Measurements from ENCODE around the gene PEMT. TPM values are rescaled to one million over a fixed set of nuclear protein-coding genes. Genes with fewer than 3 reads are reported as not detected.

Gene PEMT
- total RNA-seq, 1 experiment from 2014 or later: 27.0 TPM

DNA sequence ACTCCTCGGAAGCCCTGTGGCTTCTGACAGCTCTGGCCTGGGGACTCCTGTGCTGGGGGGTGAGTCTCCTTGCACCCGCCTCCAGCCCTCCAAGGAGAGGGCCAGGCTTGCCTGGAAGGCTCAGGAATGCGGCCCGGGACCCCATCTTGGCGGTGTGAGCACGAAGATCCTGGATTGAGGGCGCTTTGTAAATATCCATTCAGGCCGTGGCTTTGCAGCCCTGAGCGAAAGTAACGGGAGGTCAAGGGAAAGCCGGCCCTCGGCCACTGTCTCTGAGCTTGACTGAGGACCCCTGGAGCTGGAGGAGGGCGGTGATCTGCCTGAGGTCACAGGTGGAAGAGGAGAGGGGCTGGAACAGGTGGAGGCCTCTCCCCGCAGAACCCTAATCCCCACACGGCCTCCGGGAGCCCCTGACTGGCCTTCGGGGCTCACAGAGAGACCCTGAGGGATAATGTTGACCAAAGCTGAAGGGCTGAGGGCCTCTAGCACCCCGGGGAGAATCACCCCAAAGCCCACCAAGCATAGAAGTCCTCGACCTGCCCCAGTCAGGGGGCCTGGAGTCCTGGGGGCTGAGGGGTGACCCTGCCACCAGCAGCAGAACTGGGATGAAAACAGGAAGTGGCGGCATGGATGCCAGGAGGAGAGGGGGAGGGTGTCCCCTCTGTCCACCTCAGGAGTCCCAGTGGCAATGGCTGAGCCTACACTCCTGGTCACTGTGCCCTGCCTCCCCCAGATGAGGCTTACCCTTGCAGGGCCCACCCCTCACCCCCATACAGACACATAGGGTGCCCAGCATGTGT is 87.0 kb downstream of the PEMT start:
- Histone ChIP-seq H3K27me3 (ENCODE audit: control insufficient read depth, insufficient read depth, low read length) (no peaks in the 10 kb centered on the region), H3K9me3 (ENCODE audit: control insufficient read depth, insufficient read depth, low read depth, low read length) (no peaks in the 10 kb centered on the region), H3K36me3 (ENCODE audit: control insufficient read depth, insufficient read depth, low read length) (no peaks in the 10 kb centered on the region), H3K4me1 (ENCODE audit: control insufficient read depth, insufficient read depth, low read length) (no peaks in the 10 kb centered on the region), H3K27ac (ENCODE audit: low read length) (no peak overlapping the region), H3K4me3 (ENCODE audit: low read depth in 2 of 2, low read length in 2 of 2) (no peak overlapping the region)
- in situ Hi-C loops (cut with HindIII; ENCODE audit: low pct_unique_long_range_greater_than_20kb, low sequenced_read_pairs) (no loop called here), intact Hi-C loops (cut with micrococcal nuclease; ENCODE audit: unreplicated experiment) (no loop called here)
- ChIA-PET POLR2A (no interaction called here), CTCF (no interaction called here)
- no peak for DNase-seq (ENCODE audit: low read depth, low spot score)
- TF ChIP-seq TCF7L2 (IDR thresholded peaks at IDR 0.05; ENCODE audit: low read depth, low read length): no peak
- no peak for TF ChIP-seq POLR2AphosphoS5 (IDR thresholded peaks at IDR 0.05; ENCODE audit: low read depth, low read length)
- TF ChIP-seq, protein P1, sequence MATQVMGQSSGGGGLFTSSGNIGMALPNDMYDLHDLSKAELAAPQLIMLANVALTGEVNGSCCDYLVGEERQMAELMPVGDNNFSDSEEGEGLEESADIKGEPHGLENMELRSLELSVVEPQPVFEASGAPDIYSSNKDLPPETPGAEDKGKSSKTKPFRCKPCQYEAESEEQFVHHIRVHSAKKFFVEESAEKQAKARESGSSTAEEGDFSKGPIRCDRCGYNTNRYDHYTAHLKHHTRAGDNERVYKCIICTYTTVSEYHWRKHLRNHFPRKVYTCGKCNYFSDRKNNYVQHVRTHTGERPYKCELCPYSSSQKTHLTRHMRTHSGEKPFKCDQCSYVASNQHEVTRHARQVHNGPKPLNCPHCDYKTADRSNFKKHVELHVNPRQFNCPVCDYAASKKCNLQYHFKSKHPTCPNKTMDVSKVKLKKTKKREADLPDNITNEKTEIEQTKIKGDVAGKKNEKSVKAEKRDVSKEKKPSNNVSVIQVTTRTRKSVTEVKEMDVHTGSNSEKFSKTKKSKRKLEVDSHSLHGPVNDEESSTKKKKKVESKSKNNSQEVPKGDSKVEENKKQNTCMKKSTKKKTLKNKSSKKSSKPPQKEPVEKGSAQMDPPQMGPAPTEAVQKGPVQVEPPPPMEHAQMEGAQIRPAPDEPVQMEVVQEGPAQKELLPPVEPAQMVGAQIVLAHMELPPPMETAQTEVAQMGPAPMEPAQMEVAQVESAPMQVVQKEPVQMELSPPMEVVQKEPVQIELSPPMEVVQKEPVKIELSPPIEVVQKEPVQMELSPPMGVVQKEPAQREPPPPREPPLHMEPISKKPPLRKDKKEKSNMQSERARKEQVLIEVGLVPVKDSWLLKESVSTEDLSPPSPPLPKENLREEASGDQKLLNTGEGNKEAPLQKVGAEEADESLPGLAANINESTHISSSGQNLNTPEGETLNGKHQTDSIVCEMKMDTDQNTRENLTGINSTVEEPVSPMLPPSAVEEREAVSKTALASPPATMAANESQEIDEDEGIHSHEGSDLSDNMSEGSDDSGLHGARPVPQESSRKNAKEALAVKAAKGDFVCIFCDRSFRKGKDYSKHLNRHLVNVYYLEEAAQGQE (IDR thresholded peaks at IDR 0.05; ENCODE audit: insufficient read depth in 1 of 2, low read depth in 2 of 2, low read length in 1 of 2): no peak
- TF ChIP-seq SIN3A (IDR thresholded peaks at IDR 0.05; ENCODE audit: borderline replicate concordance, insufficient read depth, low read depth, low read length): no peak
- TF ChIP-seq, protein P2, sequence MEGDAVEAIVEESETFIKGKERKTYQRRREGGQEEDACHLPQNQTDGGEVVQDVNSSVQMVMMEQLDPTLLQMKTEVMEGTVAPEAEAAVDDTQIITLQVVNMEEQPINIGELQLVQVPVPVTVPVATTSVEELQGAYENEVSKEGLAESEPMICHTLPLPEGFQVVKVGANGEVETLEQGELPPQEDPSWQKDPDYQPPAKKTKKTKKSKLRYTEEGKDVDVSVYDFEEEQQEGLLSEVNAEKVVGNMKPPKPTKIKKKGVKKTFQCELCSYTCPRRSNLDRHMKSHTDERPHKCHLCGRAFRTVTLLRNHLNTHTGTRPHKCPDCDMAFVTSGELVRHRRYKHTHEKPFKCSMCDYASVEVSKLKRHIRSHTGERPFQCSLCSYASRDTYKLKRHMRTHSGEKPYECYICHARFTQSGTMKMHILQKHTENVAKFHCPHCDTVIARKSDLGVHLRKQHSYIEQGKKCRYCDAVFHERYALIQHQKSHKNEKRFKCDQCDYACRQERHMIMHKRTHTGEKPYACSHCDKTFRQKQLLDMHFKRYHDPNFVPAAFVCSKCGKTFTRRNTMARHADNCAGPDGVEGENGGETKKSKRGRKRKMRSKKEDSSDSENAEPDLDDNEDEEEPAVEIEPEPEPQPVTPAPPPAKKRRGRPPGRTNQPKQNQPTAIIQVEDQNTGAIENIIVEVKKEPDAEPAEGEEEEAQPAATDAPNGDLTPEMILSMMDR (IDR thresholded peaks at IDR 0.05): no peak
- BruUV-seq (replicated peaks): no TSS peak
- no peak for ATAC-seq

DNA sequence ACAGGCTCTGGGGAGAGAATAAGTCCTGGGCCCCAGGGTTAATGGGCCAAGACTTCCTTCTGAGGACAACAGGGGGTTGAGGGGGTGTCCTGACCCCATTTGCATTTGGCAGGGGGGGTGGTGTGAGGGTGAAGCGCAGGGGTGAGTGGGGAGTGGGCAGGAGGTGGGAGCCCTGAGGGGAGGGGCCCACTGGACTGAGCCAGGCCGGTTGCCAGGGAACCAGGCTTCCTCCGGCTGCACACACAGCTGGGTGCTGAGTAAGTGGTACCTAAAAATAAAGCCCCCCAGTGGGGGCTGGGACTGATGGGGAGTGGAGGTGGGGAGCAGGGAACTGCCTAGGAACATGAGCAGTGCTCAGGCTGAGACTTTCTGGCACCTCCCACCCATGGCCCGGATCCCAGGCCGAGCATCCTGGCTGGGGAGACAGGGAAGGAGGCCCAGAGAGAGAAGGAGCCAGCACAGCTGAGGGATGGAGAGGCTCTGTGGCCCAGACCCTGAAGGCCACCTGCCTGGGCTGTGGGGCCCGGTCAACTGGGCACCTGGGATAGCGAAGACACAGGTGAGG is 87.9 kb downstream of the PEMT start:
- Histone ChIP-seq H3K4me3 (ENCODE audit: low read depth in 2 of 2, low read length in 2 of 2) (no peak overlapping the region), H3K27me3 (ENCODE audit: control insufficient read depth, insufficient read depth, low read length) (no peaks in the 10 kb centered on the region), H3K27ac (ENCODE audit: low read length) (no peak overlapping the region), H3K9me3 (ENCODE audit: control insufficient read depth, insufficient read depth, low read depth, low read length) (no peaks in the 10 kb centered on the region), H3K4me1 (ENCODE audit: control insufficient read depth, insufficient read depth, low read length) (no peaks in the 10 kb centered on the region), H3K36me3 (ENCODE audit: control insufficient read depth, insufficient read depth, low read length) (no peaks in the 10 kb centered on the region)
- POLR2A ChIA-PET: no interaction called here
- in situ Hi-C loops (cut with HindIII; ENCODE audit: low pct_unique_long_range_greater_than_20kb, low sequenced_read_pairs): no loop called here
- no TSS peak for BruUV-seq (replicated peaks)
- CTCF ChIA-PET: no interaction called here
- no peak for ATAC-seq
- DNase-seq (ENCODE audit: low read depth, low spot score): no peak
- intact Hi-C loops (cut with micrococcal nuclease; ENCODE audit: unreplicated experiment): no loop called here
- TF ChIP-seq TCF7L2 (IDR thresholded peaks at IDR 0.05; ENCODE audit: low read depth, low read length) (no peak), POLR2AphosphoS5 (IDR thresholded peaks at IDR 0.05; ENCODE audit: low read depth, low read length) (no peak), SIN3A (IDR thresholded peaks at IDR 0.05; ENCODE audit: borderline replicate concordance, insufficient read depth, low read depth, low read length) (no peak)
- TF ChIP-seq, protein P1 (IDR thresholded peaks at IDR 0.05; ENCODE audit: insufficient read depth in 1 of 2, low read depth in 2 of 2, low read length in 1 of 2): no peak
- TF ChIP-seq, protein P2 (IDR thresholded peaks at IDR 0.05): no peak

All from Panc1 (cell line).